ENCODE results near the gene ATP2A2. TPM values are rescaled to one million over a fixed set of nuclear protein-coding genes. Genes with fewer than 3 reads are reported as not detected.
"Not testable (repeated sequence)": the region's sequence is repeated elsewhere in the genome, so short reads cannot be mapped to it uniquely, and the experiment has no call there.

The ATP2A2 gene
- polyA plus RNA-seq, 1 donor (not counting 4 experiments of a cell fraction or from before 2014, with no cell fraction given): 127 TPM

DNA sequence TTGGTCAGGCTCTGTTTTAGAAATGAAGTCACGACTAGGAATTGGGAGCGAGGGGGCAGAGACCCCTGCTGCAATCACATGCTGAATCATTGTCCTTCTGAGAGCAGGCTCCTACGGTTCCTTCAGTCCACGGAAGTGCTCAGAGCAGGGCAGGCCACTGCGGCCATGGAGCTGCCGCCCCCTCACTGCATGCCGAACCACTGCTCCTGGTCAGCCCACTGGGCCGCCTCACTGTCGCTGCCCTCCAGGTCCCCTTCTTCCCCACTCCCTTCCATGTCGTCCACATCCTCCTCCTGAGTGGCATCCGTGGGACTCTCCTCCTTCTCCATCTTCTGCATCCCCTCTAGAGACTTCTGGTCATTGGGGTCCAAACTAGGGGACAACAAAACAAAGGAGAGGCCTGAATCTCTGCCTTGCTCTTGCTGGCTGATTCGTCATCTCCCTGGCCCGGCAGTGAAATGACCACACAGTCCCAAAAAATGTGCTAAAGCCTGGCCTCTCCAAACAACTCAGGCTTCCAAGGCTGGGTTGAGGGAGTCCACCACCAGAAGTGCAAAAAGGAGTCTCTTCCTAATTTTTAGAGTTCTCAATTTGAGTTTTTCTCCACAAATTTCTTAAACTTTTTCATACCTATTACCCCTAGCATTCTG lies 93.0 kb downstream of the ATP2A2 start:
- DNase-seq (ENCODE audit: low read depth, low spot score) (no peak), FAIRE-seq (no peak)
- Histone ChIP-seq H3K4me3 (ENCODE audit: control insufficient read depth in 2 of 3, extremely low read depth in 1 of 3, insufficient read depth in 2 of 3, low read depth in 1 of 3, low read length in 3 of 3) (no peak overlapping the region), H3K4me1 (ENCODE audit: control insufficient read depth, extremely low read depth, insufficient read depth, low read length) (peaks cover 25% of the 10 kb centered on the region), H3K9me3 (ENCODE audit: control insufficient read depth, low read depth, low read length) (no peaks in the 10 kb centered on the region), H2AFZ (ENCODE audit: control insufficient read depth, low read length) (no peak overlapping the region), H3K4me2 (ENCODE audit: control insufficient read depth, extremely low read depth, insufficient read depth, low read depth, low read length) (no peak overlapping the region), H3K36me3 (ENCODE audit: control insufficient read depth in 2 of 2, extremely low read depth in 1 of 2, insufficient read depth in 2 of 2, low read length in 2 of 2) (peaks cover 26 to 38% of the 10 kb centered on the region in 2 experiments), H3K27ac (ENCODE audit: control insufficient read depth, insufficient read depth, low read length) (no peak overlapping the region), H3K9me1 (ENCODE audit: control insufficient read depth, extremely low read depth, insufficient read depth, low read length) (no peaks in the 10 kb centered on the region), H3K9ac (ENCODE audit: control insufficient read depth, extremely low read depth, insufficient read depth, low read length) (no peak overlapping the region), H3K27me3 (ENCODE audit: control insufficient read depth, extremely low read depth, insufficient read depth, low read length) (no peaks in the 10 kb centered on the region), H3K79me2 (ENCODE audit: control insufficient read depth, insufficient read depth, low read length) (no peaks in the 10 kb centered on the region), H4K20me1 (ENCODE audit: control insufficient read depth, extremely low read depth, insufficient read depth, low read length) (peaks cover 2% of the 10 kb centered on the region)
- dilution Hi-C loops (cut with MboI; ENCODE audit: extremely low pct_ligation_motif_present, low sequenced_read_pairs): no loop called here
- no peak for TF ChIP-seq EZH2 (IDR thresholded peaks at IDR 0.05; ENCODE audit: low read length)
- TF ChIP-seq, protein P1, sequence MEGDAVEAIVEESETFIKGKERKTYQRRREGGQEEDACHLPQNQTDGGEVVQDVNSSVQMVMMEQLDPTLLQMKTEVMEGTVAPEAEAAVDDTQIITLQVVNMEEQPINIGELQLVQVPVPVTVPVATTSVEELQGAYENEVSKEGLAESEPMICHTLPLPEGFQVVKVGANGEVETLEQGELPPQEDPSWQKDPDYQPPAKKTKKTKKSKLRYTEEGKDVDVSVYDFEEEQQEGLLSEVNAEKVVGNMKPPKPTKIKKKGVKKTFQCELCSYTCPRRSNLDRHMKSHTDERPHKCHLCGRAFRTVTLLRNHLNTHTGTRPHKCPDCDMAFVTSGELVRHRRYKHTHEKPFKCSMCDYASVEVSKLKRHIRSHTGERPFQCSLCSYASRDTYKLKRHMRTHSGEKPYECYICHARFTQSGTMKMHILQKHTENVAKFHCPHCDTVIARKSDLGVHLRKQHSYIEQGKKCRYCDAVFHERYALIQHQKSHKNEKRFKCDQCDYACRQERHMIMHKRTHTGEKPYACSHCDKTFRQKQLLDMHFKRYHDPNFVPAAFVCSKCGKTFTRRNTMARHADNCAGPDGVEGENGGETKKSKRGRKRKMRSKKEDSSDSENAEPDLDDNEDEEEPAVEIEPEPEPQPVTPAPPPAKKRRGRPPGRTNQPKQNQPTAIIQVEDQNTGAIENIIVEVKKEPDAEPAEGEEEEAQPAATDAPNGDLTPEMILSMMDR (optimal IDR thresholded peaks at IDR 0.05 in 1 of 3, IDR thresholded peaks at IDR 0.05 in 1 of 3, conservative IDR thresholded peaks at IDR 0.05 in 1 of 3; ENCODE audit: extremely low read depth in 1 of 3, insufficient read depth in 2 of 3, low read length in 3 of 3): no peak

- H2AFZ ChIP-seq (ENCODE audit: control insufficient read depth, low read length); H3K27me3 ChIP-seq (ENCODE audit: control insufficient read depth, extremely low read depth, insufficient read depth, low read length); H3K4me2 ChIP-seq (ENCODE audit: control insufficient read depth, extremely low read depth, insufficient read depth, low read depth, low read length); H3K79me2 ChIP-seq (ENCODE audit: control insufficient read depth, insufficient read depth, low read length); H3K9me3 ChIP-seq (ENCODE audit: control insufficient read depth, low read depth, low read length); H3K4me3 ChIP-seq (ENCODE audit: control insufficient read depth in 2 of 3, extremely low read depth in 1 of 3, insufficient read depth in 2 of 3, low read depth in 1 of 3, low read length in 3 of 3); H3K9me1 ChIP-seq (ENCODE audit: control insufficient read depth, extremely low read depth, insufficient read depth, low read length); H3K9ac ChIP-seq (ENCODE audit: control insufficient read depth, extremely low read depth, insufficient read depth, low read length); DNase-seq (ENCODE audit: low read depth, low spot score); dilution Hi-C loops (cut with MboI; ENCODE audit: extremely low pct_ligation_motif_present, low sequenced_read_pairs); H4K20me1 ChIP-seq (ENCODE audit: control insufficient read depth, extremely low read depth, insufficient read depth, low read length); H3K27ac ChIP-seq (ENCODE audit: control insufficient read depth, insufficient read depth, low read length); H3K4me1 ChIP-seq (ENCODE audit: control insufficient read depth, extremely low read depth, insufficient read depth, low read length); FAIRE-seq: not testable (repeated sequence)
- H3K36me3 ChIP-seq (ENCODE audit: control insufficient read depth in 2 of 2, extremely low read depth in 1 of 2, insufficient read depth in 2 of 2, low read length in 2 of 2): peaks cover 39 to 48% of the 10 kb centered on the region in 2 experiments
Measured at GRCh38 chr12:110378131-110378790, 97.2 kb downstream of the ATP2A2 start.
